Measurements from ENCODE around the gene TFPI. TPM values are rescaled to one million over a fixed set of nuclear protein-coding genes. Genes with fewer than 3 reads are reported as not detected.

TFPI gene
- total RNA-seq = 1.2 and 1.5 TPM in 2 replicates

DNA sequence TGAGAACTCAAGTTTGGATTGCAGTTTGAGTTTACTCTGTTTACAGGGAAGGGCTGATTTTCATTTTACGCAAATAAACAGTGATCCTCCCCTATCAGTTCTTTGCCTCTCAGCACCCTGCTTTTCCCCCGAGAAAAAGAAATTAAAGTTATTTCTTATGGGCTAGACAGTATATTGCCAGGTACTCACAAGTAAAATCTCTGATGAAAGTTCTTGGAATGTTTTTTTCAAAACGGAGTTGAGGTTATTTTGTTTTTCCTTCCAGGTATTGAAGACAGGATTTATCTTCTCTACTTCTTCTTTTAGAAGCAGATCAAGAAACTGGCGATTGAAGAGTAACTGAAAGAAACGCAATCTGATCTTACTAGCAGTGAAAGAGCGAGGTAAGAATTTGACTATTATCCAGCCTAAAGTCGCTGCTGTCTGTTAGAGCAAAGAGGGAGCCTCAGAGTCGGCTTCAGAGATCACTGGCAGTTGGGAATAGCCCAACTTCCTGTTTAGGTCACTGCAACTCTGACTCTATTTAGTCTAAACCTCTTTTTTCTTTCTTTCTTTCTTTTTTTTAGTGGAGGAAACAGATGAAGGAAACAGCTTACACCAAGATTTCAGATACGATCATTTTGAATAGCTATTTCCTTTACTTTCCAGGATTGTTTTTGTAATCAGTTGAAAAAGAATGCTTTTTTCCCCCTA lies at the start of gene TFPI:
Gene TFPI (minus strand): TSS at position 425 of the 693 bp plus-strand sequence. CDS start 50,667 bp downstream, outside the sequence.
- DNase-seq = no peak
- H3K27ac Mint-ChIP-seq = peak within 1 kb of the TSS; percentile 45
- intact Hi-C loops (cut with micrococcal nuclease) = no loop called here
- H3K9me3 Mint-ChIP-seq = no peaks in the 10 kb centered on the region
- H3K27me3 Mint-ChIP-seq = peaks cover 11% of the 10 kb centered on the region
- no peaks in the 10 kb centered on the region for H3K36me3 Mint-ChIP-seq (ENCODE audit: low read depth)
- H3K4me1 Mint-ChIP-seq = peaks cover 8% of the 10 kb centered on the region
- H3K4me3 Mint-ChIP-seq = peak within 1 kb of the TSS; percentile 69

DNA sequence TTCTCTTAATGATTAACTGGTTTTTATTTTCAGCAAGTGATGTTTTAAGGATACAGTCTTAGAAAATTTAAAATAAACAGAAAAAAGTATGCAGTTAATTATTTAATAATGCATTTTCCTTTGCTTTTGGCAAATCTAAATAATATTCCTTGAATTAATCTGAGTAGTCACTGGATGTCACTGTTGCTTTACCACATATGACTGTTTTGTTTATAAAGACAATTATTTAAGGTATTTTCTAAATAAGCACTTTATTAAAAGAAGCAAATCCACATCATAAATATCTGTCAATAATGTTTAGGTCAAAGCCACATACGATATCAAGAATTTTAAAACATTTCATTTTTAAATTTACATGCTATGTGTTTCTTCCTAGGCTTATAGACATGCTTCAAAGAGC lies 40.6 kb upstream of the TFPI start:
- Mint-ChIP-seq H3K27me3 (no peaks in the 10 kb centered on the region), H3K36me3 (ENCODE audit: low read depth) (no peaks in the 10 kb centered on the region), H3K27ac (no peak overlapping the region), H3K4me3 (no peak overlapping the region), H3K9me3 (no peaks in the 10 kb centered on the region), H3K4me1 (no peaks in the 10 kb centered on the region)
- no peak for DNase-seq
- intact Hi-C loops (cut with micrococcal nuclease) = no loop called here

DNA sequence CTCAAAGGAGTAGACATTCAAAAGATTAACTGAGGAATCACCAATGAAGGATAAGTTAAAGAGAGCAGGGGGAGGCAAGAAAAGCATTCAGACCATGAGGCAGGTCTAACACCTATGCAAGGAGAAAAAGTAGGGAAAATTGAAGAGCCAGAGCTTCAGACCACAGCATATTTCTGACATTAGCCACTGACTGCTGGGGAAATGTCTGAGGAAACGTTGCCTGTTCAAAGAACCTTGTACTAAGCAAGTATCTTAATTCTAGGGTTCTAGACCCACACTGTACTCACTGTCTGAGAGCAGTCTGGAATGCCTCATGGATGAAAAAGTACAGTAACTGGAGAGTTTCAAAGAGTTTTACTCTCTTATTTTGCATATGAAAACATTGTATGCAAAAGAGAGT lies 39.5 kb upstream of the TFPI start:
- no peaks in the 10 kb centered on the region for H3K36me3 Mint-ChIP-seq (ENCODE audit: low read depth)
- no peak overlapping the region for H3K4me3 Mint-ChIP-seq
- intact Hi-C loops (cut with micrococcal nuclease) = no loop called here
- H3K9me3 Mint-ChIP-seq = no peaks in the 10 kb centered on the region
- no peaks in the 10 kb centered on the region for H3K4me1 Mint-ChIP-seq
- no peaks in the 10 kb centered on the region for H3K27me3 Mint-ChIP-seq
- no peak for DNase-seq
- no peak overlapping the region for H3K27ac Mint-ChIP-seq

DNA sequence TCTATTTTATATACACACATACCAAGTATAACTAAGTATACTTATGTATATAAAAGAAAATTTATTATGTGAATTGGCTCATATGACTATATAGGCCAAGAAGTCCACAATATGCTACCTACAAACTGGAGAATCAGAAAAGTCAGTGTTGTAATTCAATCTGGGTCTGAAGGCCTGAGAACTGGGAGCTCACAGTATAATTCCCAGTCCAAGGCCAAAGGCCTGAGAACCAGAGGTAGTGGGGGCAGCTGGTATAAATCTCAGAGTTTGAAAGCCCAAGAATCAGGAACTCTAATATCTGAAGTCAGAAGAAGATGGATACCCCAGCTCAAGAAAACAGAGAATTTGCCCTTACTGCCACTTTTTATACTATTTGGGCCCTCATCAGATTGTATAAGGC lies 38.9 kb upstream of the TFPI start:
- intact Hi-C loops (cut with micrococcal nuclease) = no loop called here
- Mint-ChIP-seq H3K4me1 (no peaks in the 10 kb centered on the region), H3K27me3 (no peaks in the 10 kb centered on the region), H3K27ac (no peak overlapping the region), H3K9me3 (no peaks in the 10 kb centered on the region), H3K4me3 (no peak overlapping the region), H3K36me3 (ENCODE audit: low read depth) (no peaks in the 10 kb centered on the region)
- no peak for DNase-seq

DNA sequence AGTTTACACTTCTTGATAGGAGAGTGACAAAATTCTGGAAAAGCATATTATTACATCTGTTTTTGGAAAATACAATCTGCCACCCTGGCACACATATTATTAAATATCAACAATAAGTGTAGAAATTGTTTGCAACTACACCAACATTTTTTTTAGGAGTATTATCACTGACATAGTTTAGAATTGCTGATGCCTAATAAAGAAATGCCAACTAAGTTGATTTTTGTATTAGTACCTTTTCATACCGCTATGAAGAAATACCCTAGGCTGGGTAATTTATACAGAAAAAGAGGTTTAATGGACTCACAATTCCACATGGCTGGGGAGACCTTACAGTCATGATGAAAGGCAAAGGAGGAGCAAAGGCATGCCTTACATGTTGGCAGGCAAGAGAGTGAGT lies 35.9 kb upstream of the TFPI start:
- Mint-ChIP-seq H3K36me3 (ENCODE audit: low read depth) (no peaks in the 10 kb centered on the region), H3K4me3 (no peak overlapping the region), H3K27me3 (no peaks in the 10 kb centered on the region), H3K4me1 (peaks cover 11% of the 10 kb centered on the region), H3K27ac (no peak overlapping the region), H3K9me3 (peaks cover 5% of the 10 kb centered on the region)
- no peak for DNase-seq
- intact Hi-C loops (cut with micrococcal nuclease) = no loop called here

DNA sequence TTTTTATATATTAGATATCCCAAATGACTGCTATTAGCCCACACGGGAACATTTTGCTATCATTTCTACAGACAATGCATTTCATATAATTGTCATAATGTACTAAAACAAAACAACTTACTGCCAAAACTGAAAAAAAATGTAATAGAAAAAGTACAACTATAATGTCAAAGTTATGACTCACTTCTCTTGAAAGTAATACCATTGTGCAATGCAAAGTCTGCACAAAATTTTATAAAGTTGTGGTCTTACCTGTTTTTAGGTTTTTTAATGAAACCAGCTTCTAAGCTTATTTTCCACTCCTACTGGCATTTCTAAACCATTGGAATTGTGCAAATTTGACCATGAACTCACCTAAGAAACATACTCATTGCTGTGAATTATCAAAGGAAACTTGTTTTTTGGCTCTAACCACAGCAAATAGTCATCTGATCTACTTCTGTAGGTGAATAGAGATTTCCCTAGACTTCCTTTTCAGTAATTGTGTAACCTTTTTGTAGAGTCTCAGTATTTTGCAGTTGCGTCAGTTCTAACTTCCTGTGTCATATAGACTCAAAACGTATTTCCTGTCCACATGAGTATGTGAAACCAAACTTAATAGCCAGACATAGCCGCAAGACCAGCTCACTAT lies 31.9 kb upstream of the TFPI start:
- DNase-seq = peak; percentile 62
- intact Hi-C loops (cut with micrococcal nuclease) = loop anchor here (1.0 to 10.0 kb wide), 3 partner anchors 33 to 944 kb away; no protein-coding TSS in a partner anchor
- Mint-ChIP-seq H3K27ac (peak overlapping the region; percentile 89), H3K9me3 (peaks cover 9% of the 10 kb centered on the region), H3K4me3 (peak overlapping the region; percentile 37), H3K27me3 (peaks cover 1% of the 10 kb centered on the region), H3K4me1 (peaks cover 16% of the 10 kb centered on the region), H3K36me3 (ENCODE audit: low read depth) (no peaks in the 10 kb centered on the region)

DNA sequence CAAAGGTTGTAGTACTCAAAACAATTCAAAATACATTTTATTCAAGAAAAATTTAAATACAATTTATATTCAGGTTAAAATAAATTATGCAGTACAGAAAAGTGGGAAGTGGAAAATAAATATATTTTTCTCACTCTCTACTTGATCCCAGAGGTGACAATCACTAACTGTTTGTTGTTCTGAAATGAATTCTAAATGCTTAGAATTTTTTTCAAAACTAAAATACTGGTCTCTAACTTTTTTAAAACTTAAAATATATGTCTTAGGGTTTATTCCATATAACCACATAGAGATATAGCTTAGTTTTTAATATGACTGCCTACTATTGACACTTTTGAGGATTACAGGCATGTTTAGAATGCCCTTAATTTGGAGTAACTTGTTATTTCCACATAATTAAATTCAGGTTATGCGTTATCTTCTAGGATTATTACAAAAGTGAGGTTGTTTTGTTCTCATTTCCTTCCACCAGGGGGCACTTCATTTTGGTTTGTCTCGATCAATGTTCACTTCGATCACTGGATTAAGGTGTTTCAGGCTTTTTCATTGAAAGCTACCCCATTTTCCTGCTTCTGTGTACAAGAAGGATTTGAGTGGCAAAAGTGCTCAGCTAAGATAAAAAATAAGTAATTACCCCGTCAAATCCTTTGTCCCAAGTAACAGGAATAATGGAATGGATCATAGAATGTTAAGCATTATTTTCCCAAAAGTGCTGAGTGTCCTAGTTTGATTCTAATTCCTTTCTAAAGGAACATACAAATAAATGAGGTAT lies 27.1 kb upstream of the TFPI start:
- Mint-ChIP-seq H3K4me3 (no peak overlapping the region), H3K9me3 (peaks cover 4% of the 10 kb centered on the region), H3K4me1 (peaks cover 9% of the 10 kb centered on the region), H3K27me3 (peaks cover 1% of the 10 kb centered on the region), H3K36me3 (ENCODE audit: low read depth) (no peaks in the 10 kb centered on the region), H3K27ac (no peak overlapping the region)
- DNase-seq = peak; percentile 76
- intact Hi-C loops (cut with micrococcal nuclease) = loop anchor here (1.0 to 10.0 kb wide), 3 partner anchors 262 to 933 kb away; no protein-coding TSS in a partner anchor

DNA sequence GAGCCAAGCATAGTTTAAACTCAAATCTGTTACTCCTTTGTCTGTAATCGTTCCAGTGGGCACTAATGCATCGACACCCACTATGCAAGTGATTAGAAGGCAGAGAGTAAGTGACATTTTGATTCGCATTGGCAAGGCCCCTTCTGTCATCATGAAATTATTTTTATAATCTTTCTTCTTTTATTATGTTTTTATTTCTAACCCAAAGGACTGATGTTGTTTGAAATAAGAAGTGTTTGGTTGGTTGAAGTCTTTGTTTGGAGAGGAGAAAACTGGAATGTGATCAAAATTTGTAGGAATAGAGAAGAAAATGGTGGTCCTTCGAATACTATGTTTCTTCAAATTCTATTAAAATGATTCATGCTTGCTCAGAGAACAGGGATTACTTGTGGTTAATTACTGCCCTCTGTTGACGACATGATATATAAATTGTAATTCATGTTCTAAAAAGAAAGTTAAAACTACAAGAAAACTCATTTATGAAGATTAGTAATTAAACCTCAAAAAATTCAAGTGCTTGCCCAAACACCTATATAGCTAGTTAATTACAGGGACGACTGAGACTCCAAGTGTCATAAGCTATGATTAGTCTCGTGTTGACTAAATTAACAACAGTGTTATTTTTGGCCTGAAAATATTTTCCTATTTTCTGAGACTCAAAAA lies 26.4 kb upstream of the TFPI start:
- Mint-ChIP-seq H3K36me3 (ENCODE audit: low read depth) (no peaks in the 10 kb centered on the region), H3K4me1 (peaks cover 4% of the 10 kb centered on the region), H3K27ac (no peak overlapping the region), H3K4me3 (no peak overlapping the region), H3K27me3 (peaks cover 3% of the 10 kb centered on the region), H3K9me3 (peaks cover 4% of the 10 kb centered on the region)
- intact Hi-C loops (cut with micrococcal nuclease) = loop anchor here (1.0 to 10.0 kb wide), 4 partner anchors 80 to 934 kb away; no protein-coding TSS in a partner anchor
- DNase-seq = no peak

DNA sequence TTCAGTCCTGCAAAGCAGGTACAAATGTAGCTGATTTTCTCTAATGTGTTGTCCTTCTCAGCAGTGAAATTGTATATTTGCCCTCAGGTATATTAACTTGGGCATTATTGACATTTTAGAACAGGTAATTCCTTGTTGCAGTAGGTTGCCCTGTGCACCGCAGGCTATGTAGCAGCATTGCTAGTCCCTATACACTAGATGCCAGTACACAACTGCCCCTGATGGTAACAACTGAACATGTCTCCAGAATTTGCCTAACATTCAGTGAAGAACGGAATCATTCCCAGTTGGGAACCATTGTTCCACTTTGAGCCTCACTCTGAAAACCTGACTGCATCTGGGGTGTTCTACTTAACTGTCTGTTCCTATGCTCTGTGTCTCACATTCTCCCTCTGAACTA lies 23.1 kb upstream of the TFPI start:
- peaks cover 3% of the 10 kb centered on the region for H3K4me1 Mint-ChIP-seq
- no peaks in the 10 kb centered on the region for H3K9me3 Mint-ChIP-seq
- no peak for DNase-seq
- peaks cover 4% of the 10 kb centered on the region for H3K27me3 Mint-ChIP-seq
- intact Hi-C loops (cut with micrococcal nuclease) = no loop called here
- H3K36me3 Mint-ChIP-seq (ENCODE audit: low read depth) = no peaks in the 10 kb centered on the region
- H3K27ac Mint-ChIP-seq = no peak overlapping the region
- H3K4me3 Mint-ChIP-seq = no peak overlapping the region

DNA sequence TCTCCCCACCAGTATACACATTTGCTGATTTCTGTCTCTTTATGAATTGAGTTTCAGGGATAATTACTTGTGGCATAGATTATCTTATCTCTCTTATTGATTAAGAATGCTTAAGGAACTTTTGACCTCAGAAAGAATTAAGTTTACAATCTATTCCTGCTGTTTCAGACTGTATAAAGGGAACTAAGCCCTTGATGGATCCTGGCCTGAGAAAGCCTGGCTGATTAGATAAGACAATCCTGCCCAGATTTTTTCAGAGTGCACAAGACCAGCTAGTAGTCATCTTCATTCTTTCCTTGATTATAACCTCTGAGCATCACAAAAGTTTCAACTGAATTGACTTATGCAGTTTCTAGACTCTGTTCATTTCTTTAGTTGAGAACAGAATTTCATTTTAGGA lies 22.7 kb upstream of the TFPI start:
- Mint-ChIP-seq H3K27ac (no peak overlapping the region), H3K4me1 (peaks cover 3% of the 10 kb centered on the region), H3K4me3 (no peak overlapping the region), H3K9me3 (no peaks in the 10 kb centered on the region), H3K36me3 (ENCODE audit: low read depth) (no peaks in the 10 kb centered on the region), H3K27me3 (peaks cover 4% of the 10 kb centered on the region)
- no peak for DNase-seq
- intact Hi-C loops (cut with micrococcal nuclease) = no loop called here

DNA sequence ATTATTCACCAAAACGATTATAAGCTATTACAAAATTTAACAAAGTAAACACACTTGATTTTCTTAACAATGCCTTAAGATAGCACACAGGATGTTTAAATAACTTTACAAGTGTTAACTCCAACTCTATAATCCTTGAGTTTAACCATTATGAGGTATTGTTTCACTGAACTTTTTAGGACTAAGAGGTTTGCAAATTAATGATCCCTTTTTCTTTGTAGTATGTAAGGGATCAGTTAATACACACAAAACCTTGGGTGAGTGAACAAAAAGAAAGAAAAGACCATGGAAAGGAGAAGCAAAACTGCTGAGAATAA lies 21.5 kb upstream of the TFPI start:
- Mint-ChIP-seq H3K4me3 (no peak overlapping the region), H3K27ac (no peak overlapping the region), H3K4me1 (no peaks in the 10 kb centered on the region), H3K9me3 (no peaks in the 10 kb centered on the region), H3K36me3 (ENCODE audit: low read depth) (no peaks in the 10 kb centered on the region), H3K27me3 (peaks cover 4% of the 10 kb centered on the region)
- no peak for DNase-seq
- intact Hi-C loops (cut with micrococcal nuclease) = no loop called here

DNA sequence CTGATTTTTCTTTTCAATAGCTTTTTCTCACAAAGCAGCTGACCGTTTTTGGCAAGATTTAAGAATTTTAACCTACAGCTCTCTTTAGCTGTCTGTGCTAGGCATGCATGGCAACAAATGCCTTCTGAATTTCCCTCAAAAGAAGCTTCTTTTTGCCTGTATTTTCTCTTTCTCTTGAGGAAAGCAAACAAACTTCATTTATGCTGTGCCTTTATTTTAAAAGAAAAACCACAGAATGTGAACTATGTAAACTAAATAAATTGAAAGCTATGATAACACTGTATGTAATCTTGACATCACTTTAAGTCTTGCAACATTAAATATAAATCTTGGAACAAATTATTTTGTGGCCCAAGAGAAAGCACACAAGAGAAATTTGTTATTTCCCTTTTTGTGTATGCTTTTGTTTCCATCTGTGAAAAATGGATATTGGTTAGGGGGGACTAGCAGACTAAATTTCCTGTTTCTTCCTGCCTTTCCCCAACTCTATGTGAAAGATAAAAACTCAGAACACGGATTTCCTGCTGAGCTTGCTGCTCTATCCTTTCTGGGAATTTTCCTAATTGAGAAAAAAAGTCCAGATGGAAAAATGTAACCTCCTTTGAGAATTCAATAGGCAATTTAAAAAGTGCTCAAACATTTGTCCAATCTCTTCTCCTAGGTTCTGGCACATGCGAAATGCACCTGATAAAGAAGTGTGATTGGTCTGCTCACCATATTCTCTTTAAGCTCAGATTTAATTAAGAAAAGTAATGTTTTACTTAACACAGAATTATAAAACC lies 20.9 kb upstream of the TFPI start:
- Mint-ChIP-seq H3K27ac (no peak overlapping the region), H3K36me3 (ENCODE audit: low read depth) (no peaks in the 10 kb centered on the region), H3K27me3 (peaks cover 4% of the 10 kb centered on the region), H3K9me3 (no peaks in the 10 kb centered on the region), H3K4me3 (no peak overlapping the region), H3K4me1 (no peaks in the 10 kb centered on the region)
- DNase-seq = no peak
- intact Hi-C loops (cut with micrococcal nuclease) = no loop called here

DNA sequence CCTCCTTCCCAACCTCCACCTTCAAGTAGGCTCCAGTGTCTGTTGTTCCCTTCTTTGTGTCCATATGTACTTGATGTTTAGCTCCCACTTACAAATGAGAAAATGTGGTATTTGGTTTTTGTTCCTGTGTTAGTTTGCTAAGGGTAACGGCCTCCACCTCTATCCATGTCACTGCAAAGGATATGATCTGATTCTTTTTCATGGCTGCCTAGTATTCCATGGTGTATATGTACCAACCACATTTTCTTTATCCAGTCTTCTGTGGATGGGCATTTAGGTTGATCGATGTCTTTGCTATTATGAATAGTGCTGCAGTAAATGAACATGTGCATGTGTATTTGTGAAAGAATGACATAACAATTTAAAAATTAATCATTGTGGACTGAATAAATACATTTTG lies 19.5 kb upstream of the TFPI start:
- peaks cover 9% of the 10 kb centered on the region for H3K27me3 Mint-ChIP-seq
- no peak overlapping the region for H3K4me3 Mint-ChIP-seq
- intact Hi-C loops (cut with micrococcal nuclease) = no loop called here
- no peak overlapping the region for H3K27ac Mint-ChIP-seq
- no peaks in the 10 kb centered on the region for H3K9me3 Mint-ChIP-seq
- no peak for DNase-seq
- H3K4me1 Mint-ChIP-seq = no peaks in the 10 kb centered on the region
- no peaks in the 10 kb centered on the region for H3K36me3 Mint-ChIP-seq (ENCODE audit: low read depth)
